WI38 (cell line): ENCODE data around the gene PCYT1A.

Experiments used
- H3K4me3 ChIP-seq: 2 replicates; pipeline ENCODE4 v1.5.1; 2011; ENCODE audit warnings: low read depth, mild to moderate bottlenecking, control low read depth, low read length
- TF ChIP-seq, protein P1 (sequence below): IDR thresholded peaks from 2 replicates; pipeline ENCODE4 v1.5.1; 2012; ENCODE audit warnings: low read depth, mild to moderate bottlenecking, control low read depth, low read length

PCYT1A gene

DNA sequence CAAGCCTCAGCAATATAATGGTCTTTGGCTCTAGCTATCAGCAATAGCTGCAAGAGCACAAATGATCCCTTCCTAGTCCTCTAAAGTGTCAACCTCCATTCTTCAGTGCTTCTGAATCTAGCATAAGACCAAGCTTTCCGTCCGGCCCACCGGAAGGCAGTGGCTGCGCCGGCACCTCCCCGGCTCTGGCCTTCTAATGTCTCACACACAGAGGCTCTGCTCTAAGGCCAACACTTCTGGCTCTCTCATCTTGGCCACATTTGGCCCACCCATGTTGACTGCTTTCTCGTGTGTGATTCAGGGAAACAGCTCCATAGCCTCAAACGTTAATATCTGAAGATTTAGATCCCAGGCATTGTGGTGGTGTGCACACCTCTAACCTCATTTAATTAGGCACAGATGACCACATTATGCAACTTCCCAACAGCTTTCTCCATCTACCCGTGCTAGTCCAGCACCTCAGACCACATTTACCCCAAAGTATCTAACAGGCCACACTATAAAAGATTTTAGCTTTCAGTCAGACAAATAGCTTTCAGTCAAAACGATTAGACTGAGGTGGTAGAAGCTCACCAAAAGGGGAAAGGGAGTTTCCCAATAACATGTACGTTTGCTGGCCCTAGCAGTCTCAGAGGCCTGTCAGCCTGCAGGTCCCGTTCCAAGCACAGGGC is 51.9 kb downstream of the PCYT1A start:
- no peak overlapping the region for H3K4me3 ChIP-seq
- TF ChIP-seq, protein P1, sequence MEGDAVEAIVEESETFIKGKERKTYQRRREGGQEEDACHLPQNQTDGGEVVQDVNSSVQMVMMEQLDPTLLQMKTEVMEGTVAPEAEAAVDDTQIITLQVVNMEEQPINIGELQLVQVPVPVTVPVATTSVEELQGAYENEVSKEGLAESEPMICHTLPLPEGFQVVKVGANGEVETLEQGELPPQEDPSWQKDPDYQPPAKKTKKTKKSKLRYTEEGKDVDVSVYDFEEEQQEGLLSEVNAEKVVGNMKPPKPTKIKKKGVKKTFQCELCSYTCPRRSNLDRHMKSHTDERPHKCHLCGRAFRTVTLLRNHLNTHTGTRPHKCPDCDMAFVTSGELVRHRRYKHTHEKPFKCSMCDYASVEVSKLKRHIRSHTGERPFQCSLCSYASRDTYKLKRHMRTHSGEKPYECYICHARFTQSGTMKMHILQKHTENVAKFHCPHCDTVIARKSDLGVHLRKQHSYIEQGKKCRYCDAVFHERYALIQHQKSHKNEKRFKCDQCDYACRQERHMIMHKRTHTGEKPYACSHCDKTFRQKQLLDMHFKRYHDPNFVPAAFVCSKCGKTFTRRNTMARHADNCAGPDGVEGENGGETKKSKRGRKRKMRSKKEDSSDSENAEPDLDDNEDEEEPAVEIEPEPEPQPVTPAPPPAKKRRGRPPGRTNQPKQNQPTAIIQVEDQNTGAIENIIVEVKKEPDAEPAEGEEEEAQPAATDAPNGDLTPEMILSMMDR, result no peak

DNA sequence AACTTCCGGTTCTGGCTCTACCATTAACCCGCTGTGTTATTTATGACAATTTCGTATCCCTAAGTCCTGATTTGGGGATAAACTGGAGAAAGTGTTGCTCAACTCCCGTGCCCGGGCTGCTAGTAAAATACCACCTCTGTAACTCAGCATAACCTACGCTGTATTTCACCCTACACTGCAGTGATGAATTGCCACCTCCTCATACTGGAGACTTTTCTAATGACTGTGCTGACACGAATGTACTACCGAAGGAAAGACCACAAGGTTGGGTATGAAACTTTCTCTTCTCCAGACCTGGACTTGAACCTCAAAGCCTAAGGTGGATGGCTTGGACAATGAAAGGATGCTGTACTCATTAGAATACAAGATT is 54.7 kb downstream of the PCYT1A start:
- no peak overlapping the region for H3K4me3 ChIP-seq
- TF ChIP-seq, protein P1, result no peak

DNA sequence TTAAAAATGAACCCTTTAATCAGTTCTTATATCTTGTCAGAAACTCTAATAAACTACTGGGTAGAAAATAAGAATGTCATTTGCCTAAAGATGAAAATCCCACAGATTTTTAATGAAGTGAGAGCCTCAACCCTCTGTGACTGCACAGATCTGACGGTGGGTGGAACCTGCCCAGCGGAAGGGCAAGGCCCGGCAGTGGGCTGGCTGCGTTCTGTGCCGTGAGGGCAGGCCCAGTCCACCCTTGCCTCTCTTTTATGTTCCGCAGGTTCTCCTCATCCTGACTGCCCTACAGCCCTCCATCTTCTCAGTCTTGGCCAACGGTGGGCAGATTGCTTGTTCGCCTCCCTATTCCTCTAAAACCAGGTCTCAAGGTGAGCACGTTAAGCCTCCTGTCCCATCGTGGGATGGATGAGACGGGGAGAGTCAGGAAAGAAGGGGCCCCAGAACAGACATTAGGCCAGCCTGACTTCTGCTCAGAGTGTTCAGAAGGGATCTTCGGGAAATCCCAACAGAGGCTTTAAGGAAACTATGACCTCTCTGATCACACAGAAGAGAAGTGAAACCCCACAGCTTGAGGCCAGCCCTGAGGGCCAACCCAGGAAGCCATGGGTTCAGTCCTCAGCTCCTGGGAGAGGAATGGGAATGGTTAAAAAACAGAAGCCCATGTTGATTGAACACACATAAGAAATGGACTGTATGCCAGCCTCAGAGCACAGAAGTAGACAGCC is 55.2 kb downstream of the PCYT1A start:
- no peak overlapping the region for H3K4me3 ChIP-seq
- TF ChIP-seq, protein P1, result no peak

DNA sequence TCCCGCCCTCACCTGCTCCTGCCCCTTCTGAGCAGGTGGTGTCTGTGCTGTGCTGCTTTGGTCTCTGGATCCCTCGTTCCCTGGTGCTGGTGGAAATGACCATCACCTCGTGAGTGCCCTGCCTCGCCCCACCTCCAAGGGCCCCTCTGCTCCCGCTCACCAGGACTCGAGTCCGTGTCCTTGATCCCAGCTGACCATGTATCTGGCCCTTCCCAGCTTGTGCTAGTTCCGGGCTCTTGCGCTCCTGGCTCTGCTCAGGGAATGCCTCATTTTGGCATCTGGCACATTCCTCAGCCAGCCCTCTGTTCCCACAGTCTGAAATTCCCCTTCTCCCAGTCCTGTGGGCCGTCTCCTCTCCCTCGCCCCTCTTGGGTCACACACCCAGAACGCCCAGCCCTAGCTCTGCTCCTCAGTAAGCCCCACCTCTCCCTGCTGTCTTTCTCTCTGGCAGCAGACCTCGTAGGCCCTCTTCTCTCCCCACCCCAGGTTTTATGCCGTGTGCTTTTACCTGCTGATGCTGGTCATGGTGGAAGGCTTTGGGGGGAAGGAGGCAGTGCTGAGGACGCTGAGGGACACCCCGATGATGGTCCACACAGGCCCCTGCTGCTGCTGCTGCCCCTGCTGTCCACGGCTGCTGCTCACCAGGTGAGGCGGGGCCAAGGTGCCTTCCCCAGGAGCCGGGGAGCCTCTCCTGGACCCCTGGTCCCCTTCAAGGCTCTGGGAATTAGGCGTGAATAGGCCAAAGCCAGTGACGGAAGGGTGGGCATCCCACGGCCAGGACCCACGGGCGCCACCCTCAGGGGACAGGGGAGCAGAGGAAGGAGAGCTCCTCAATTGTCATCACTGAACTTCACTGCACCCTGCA is 59.7 kb downstream of the PCYT1A start:
- TF ChIP-seq, protein P1, result no peak

DNA sequence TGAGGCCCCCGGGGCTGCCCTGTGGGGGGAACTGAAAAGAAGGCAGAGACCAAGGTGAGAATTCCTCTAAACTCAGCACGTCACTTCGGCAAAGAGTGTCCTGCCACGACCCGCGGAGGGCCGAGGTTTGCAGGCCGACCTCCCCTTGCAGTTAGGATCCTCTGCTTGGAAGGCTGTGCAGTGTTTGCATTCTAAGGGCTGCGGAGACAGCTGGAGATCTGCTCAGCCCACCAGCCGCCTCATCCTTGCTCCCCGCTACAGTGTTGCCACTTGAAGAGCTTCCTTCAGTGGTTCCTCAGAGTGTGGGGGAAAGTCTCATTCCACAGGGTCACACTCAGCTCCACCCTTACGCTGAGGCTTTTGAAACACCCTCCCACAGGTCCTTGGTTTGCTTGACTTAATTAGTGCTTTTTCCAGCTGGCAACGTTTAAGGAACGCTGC is 60.4 kb downstream of the PCYT1A start:
- no peak overlapping the region for H3K4me3 ChIP-seq
- TF ChIP-seq, protein P1, result no peak

More for the DNA sequence above, 59.7 kb downstream of the PCYT1A start:
- no peak overlapping the region for H3K4me3 ChIP-seq

- H3K4me3 ChIP-seq, result no peak overlapping the region
- TF ChIP-seq, protein P1, result no peak
These were observed 61.7 kb downstream of the PCYT1A start for GRCh38 chr3:196225763-196226364.
